Tibial artery (tissue), 4 donors: ENCODE results near the gene MEIKIN.

Experiments used
- DNase-seq, 2 donors: peaks; one replicate each; pipeline ENCODE4 v3.0.0-alpha.2; 2019
- H3K27ac ChIP-seq, 2 donors: fragments of 200-600 bp; sonication (generic) in 1 of 2; 1 replicate in 1 of 2; 2 replicates in 1 of 2; pipeline ENCODE4 v1.5.1; 2018 to 2019; ENCODE audit warnings: mild to moderate bottlenecking in 1 of 2
- H3K27me3 ChIP-seq, 2 donors: fragments of 200-600 bp; sonication (generic) in 1 of 2; one replicate each; pipeline versions ENCODE4 v1.5.1 to v1.6.0; 2016 to 2019
- H3K36me3 ChIP-seq, 3 donors: fragments of 200-600 bp; sonication (generic) in 2 of 3; one replicate each; pipeline ENCODE4 v1.5.1; 2016 to 2019; ENCODE audit warnings: mild to moderate bottlenecking in 2 of 3
- H3K4me1 ChIP-seq, 4 donors: fragments of 200-600 bp; sonication (generic) in 2 of 4; 1 replicate in 3 of 4; 2 replicates in 1 of 4; pipeline ENCODE4 v1.5.1; 2016 to 2019
- H3K4me3 ChIP-seq, 2 donors: fragments of 200-600 bp; sonication (generic) in 1 of 2; 1 replicate in 1 of 2; 2 replicates in 1 of 2; pipeline ENCODE4 v1.5.1; 2018 to 2019; ENCODE audit warnings: mild to moderate bottlenecking in 2 of 2
- H3K9me3 ChIP-seq, 3 donors: fragments of 200-600 bp; sonication (generic) in 1 of 3; one replicate each; pipeline ENCODE4 v1.5.1; 2016 to 2019
- intact Hi-C: fragments of 100-400 bp; cut with DNase I; formaldehyde crosslinking; loops from one replicate; pipeline ENCODE4 v1.15.0; 2023; ENCODE audit warnings: low total_unique reads
- TF ChIP-seq, protein P1 (sequence below), 2 experiments: fragments of 200-600 bp in 1 of 2; fragments of 450-650 bp in 1 of 2; IDR thresholded peaks; one replicate each; pipeline ENCODE4 v1.5.1; 2017 to 2019; ENCODE audit warnings: antibody characterized with exemption in 2 of 2, mild to moderate bottlenecking in 1 of 2, moderate library complexity in 1 of 2

Gene MEIKIN

GRCh38 chr5:131947445-131947844 is 2.0 kb upstream of the MEIKIN start:
- no peaks in the 10 kb centered on the region for H3K9me3 ChIP-seq
- H3K4me1 ChIP-seq, result no peaks in the 10 kb centered on the region
- H3K27me3 ChIP-seq, result no peaks in the 10 kb centered on the region
- TF ChIP-seq, protein P1, sequence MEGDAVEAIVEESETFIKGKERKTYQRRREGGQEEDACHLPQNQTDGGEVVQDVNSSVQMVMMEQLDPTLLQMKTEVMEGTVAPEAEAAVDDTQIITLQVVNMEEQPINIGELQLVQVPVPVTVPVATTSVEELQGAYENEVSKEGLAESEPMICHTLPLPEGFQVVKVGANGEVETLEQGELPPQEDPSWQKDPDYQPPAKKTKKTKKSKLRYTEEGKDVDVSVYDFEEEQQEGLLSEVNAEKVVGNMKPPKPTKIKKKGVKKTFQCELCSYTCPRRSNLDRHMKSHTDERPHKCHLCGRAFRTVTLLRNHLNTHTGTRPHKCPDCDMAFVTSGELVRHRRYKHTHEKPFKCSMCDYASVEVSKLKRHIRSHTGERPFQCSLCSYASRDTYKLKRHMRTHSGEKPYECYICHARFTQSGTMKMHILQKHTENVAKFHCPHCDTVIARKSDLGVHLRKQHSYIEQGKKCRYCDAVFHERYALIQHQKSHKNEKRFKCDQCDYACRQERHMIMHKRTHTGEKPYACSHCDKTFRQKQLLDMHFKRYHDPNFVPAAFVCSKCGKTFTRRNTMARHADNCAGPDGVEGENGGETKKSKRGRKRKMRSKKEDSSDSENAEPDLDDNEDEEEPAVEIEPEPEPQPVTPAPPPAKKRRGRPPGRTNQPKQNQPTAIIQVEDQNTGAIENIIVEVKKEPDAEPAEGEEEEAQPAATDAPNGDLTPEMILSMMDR (IDR thresholded peaks at IDR 0.05), result no peak
- H3K4me3 ChIP-seq, result no peak overlapping the region
- intact Hi-C loops, result no loop called here
- no peak for DNase-seq
- H3K27ac ChIP-seq, result no peak overlapping the region
- H3K36me3 ChIP-seq, result no peaks in the 10 kb centered on the region

GRCh38 chr5:131944702-131945550 is 537 bp downstream of the MEIKIN start:
- DNase-seq, result no peak
- Histone ChIP-seq H3K4me1 (no peaks in the 10 kb centered on the region), H3K27me3 (no peaks in the 10 kb centered on the region), H3K27ac (no peak overlapping the region), H3K36me3 (no peaks in the 10 kb centered on the region), H3K4me3 (no peak overlapping the region), H3K9me3 (no peaks in the 10 kb centered on the region)
- TF ChIP-seq, protein P1 (IDR thresholded peaks at IDR 0.05), result no peak
- intact Hi-C loops, result no loop called here

DNA sequence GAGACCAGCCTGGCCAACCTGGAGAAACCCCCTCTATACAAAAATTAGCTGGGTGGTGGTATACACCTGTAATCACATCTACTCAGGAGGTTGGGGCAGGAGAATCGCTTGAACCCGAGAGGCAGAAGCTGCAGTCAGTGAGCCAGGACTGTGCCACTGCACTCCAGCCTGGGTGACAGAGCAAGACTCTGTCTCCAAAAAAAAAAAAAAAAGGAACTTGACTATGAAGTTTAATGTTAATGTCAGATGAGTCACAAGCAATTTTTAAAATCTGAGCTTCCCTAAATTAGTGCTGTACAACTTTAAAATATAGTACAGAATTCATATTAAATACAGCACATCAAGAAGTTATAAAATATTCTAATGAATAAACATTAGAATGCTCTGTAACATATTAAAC is 1.5 kb downstream of the MEIKIN start:
- Histone ChIP-seq H3K4me3 (no peak overlapping the region), H3K4me1 (no peaks in the 10 kb centered on the region), H3K27ac (no peak overlapping the region), H3K36me3 (no peaks in the 10 kb centered on the region), H3K27me3 (no peaks in the 10 kb centered on the region), H3K9me3 (no peaks in the 10 kb centered on the region)
- intact Hi-C loops, result no loop called here
- DNase-seq, result no peak
- TF ChIP-seq, protein P1 (IDR thresholded peaks at IDR 0.05), result no peak

DNA sequence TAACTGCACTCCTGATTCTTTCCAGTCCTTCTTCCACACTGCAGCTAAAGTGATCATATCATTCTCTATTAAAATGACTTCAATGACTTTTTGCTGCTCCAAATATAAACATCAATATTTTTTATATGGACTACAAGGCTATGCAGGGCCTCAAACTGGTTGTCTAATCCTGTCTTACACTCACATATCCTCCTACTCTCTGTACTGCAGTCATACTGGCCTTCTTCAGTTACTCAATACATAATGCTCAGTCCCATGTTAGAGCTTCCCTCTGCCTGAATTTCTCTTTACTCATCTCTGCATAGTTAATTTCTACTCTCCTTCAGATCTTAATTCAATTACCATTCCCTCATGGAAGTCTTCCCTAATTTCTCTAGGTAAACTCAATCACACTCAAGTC is 3.4 kb downstream of the MEIKIN start:
- H3K27me3 ChIP-seq, result no peaks in the 10 kb centered on the region
- no peak overlapping the region for H3K4me3 ChIP-seq
- no peaks in the 10 kb centered on the region for H3K9me3 ChIP-seq
- intact Hi-C loops, result no loop called here
- H3K27ac ChIP-seq, result no peak overlapping the region
- TF ChIP-seq, protein P1 (IDR thresholded peaks at IDR 0.05), result no peak
- DNase-seq, result no peak
- no peaks in the 10 kb centered on the region for H3K36me3 ChIP-seq
- H3K4me1 ChIP-seq, result no peaks in the 10 kb centered on the region

- Histone ChIP-seq H3K27ac (no peak overlapping the region), H3K36me3 (no peaks in the 10 kb centered on the region), H3K9me3 (no peaks in the 10 kb centered on the region), H3K27me3 (no peaks in the 10 kb centered on the region), H3K4me3 (no peak overlapping the region), H3K4me1 (no peaks in the 10 kb centered on the region)
- intact Hi-C loops, result no loop called here
- TF ChIP-seq, protein P1 (IDR thresholded peaks at IDR 0.05), result no peak
- DNase-seq, result no peak
Observed at GRCh38 chr5:131939690-131940345, 5.6 kb downstream of the MEIKIN start.
